Hematopoietic multipotent progenitor cell treated with erythropoietin and hydrocortisone succinate and interleukin-3 and kit ligand, for 17 days (in vitro differentiated cells): ENCODE measurements around the gene GPC4.
"Not testable (repeated sequence)": the region's sequence is repeated elsewhere in the genome, so short reads cannot be mapped to it uniquely, and the experiment has no call there.

Experiments used
- DNase-seq: peaks from one replicate; pipeline ENCODE4 v3.0.0-alpha.2; 2015; ENCODE audit warnings: low spot score

Gene GPC4

DNA sequence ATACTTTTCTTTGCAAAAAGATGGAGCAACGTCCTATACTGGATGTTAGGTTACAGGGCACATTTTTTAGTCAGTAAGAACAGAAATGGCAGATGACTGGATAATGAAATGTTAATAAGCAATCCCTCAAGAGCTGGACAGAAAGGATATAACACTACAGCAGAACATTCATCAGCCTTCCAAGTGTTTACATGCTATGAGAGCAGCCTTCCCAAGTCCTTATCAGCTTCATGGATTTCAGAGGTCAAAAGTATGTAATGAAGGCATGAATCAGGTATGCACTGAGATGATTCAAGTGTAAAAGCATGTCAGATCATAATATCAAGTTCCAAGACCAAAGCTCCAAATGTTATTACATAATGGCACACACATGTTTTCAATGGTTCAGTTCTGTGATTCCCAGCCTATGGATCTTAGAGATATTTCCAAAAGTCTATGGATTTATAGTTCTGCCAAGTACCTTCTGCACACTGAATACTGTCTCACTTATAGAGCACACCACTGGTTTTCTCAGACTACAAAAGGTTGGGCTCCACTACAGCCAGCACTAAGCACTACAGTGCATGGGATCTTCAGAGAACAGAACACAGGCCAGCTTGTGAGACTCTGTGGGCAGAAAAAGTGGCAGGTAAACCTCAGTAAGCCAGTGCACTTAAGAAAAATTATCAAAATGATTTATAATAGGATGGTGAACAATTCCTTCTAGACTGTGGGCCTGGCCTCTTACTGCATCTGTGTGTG, 49.2 kb downstream of the GPC4 start:
- no peak for DNase-seq

DNA sequence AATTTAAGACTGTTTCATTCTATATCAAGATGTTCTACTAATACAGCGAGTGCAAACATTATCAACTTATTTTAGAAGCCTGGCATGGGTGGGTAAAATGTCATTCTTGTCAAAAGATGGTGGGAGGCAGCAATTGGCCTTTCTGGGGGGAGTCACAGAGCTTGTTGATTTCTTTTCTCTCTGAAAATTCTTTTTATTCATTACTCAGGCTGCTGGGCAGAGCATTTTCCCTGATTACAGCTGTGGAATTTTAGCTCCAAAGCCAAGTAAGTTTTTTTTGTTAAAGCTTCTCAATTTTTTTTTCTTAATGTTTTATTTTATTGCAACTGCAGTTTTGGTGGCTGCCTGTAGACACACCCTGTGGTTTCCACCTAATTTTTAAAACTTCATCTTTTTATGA, 50.4 kb downstream of the GPC4 start:
- DNase-seq = no peak

DNA sequence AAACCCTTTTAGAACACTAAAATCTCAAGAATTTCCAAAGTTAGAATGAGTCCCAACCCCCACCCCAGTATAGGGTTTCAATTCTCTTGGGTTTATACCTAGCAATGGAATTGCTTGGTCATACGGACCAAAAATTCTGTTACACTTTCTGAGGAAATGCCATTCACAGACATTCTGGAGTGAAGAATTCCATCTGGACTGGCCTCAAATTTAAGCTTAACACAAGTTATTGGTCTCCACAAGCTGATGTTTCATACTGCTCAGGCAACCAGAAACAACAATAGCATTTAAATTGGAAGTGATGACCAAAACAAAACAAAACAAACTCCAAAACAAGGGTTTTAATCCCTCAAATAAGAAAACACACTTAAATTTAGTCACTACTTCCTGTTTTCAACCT, 51.1 kb downstream of the GPC4 start:
- no peak for DNase-seq

DNA sequence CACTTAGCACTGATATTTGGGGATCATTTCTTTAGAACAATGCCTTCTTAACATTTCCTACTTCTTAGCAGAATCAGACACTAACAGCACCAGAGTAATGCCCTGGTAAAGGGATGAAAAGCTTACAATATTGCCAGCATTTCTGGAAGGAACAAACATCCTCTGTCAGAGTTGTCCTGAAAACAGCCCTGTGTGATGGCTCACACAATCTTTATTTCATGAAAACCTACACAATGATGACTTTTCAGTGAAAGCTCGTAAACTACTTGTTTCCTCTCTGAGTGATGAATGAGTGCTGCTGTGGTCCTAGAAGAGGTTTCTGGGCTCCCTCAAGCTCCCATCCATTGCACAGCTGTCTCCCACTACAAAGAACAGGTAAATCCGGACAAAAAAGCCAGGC, 52.8 kb downstream of the GPC4 start:
- no peak for DNase-seq

DNA sequence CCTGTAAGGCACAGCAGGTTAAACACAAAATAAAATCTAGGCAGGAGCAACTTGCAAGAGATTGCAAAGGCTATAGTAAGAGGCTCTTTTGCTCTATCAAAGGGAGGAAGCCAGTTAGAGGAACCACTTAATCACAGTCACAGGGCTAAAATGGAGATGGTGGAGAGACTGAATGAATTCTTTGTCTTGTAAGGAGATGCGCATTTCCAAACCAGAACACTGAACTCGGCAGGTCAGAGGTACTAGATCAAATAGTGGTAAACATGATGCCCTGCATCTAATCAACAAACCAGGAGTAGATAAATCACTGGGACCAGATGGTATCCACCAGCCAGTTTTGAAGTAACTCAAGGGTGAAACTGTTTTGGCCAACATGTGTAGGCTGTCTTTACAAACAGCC, 55.8 kb downstream of the GPC4 start:
- no peak for DNase-seq

DNA sequence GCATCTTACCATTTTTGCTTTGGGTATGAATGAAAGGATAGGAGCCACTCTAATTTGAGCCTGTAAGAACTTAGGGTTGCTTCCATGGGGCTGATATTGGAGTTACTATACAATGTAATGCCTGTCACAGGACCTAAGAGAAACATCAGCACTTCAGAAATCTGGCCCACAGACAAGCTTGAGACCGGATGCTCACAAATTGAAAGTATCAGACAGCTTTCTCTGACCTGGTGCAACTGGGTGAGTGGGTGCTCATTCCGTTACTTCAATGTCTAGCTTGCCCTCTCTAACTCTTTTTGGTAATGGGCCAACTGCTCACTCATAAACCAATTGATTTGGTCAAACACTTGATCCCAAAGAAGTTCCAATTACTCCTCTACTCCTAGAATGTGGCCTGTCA, 62.1 kb downstream of the GPC4 start:
- DNase-seq = no peak

DNA sequence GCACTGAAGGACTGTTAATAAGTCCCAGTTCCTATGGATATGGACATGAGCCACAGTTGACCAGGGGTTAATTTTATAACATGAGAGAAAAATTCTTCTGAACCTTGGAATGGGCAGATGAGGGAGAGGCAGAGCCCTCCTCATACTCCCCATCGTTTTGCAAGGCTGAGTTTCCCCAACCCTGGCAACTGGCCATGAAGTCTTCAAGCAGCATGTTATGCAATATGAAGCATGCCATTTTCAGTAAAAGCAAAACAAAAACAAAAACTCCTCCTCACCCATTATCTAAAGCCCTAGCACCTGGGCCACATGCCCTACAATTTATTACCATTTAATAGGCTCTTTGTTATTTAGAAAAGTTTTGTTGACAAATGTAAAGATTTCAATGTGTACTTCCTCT, 64.5 kb downstream of the GPC4 start:
- no peak for DNase-seq

DNA sequence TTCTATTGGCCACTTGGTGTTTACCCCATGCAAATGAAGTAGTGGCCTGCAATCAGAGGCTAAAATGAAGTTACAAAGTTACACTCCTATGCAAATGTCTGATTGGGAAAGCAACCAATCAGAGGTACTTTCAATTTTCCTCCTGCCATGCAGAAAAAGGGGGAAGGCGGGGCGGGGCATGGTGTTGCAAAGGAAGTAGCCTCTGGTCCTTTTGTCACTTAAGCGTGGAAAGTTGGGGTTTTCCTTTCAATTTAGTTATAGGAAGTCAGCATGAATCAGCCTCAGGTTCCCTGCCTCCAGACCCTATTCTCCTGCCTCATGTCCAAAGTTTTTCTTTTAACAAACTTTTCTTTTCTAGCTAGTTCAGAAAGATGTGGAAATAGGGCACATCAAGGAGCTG, 69.3 kb downstream of the GPC4 start:
- DNase-seq = no peak

DNA sequence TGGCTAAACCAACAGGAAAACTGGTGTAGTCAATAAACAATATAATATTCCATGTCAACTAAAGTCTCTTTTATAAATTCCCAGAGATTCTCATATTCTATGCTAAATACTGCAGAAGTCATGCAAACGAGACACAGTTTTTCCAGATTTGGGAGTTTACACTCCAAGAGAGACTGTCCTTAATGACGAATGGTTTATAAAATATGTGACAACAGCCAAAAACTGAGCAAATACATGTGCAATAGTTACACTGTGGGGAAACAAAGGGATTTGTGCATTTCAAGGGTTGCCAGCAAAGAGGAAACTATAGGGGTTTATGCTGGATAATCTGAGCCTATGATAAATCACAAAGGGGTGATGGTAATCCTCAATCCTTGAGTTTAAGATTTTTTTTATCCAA, 75.7 kb downstream of the GPC4 start:
- DNase-seq = no peak

DNA sequence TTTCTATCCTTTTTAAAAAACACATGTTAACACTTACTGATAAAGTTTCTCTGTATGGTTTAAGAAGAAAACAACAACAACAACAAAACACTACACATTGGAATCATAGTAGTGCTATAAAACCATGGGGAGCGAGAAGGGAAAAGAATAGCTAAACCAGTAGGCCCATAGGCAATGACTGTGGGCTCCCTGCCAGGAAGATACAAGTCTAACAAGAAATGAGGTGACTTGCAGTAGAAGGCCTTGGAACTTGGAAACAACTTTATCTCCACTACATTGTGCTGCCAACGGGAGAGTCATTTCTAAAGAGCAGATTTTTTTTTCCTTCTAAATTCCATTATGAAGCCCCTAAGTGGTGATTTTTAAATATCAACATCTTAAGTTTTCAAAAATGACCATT, 78.0 kb downstream of the GPC4 start:
- DNase-seq = no peak

DNA sequence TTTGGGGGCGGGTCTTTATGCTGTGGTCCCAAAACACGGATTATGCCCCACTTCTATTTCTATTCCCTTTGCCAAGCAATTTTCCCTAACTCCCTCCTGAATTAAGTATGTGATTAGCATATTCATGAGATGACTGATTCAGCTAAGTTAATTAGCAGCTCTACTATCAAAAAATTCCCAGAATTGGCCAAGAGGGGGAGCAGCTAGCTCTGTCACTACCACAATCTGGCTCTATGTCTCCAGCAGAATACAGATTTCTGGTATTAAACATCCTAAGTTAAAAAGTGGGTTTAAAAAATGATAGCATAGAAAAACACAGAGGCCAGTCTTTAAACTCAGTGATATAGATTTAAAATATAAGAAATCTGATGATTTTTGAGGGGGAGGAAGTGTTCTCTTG, 80.3 kb downstream of the GPC4 start:
- no peak for DNase-seq

DNA sequence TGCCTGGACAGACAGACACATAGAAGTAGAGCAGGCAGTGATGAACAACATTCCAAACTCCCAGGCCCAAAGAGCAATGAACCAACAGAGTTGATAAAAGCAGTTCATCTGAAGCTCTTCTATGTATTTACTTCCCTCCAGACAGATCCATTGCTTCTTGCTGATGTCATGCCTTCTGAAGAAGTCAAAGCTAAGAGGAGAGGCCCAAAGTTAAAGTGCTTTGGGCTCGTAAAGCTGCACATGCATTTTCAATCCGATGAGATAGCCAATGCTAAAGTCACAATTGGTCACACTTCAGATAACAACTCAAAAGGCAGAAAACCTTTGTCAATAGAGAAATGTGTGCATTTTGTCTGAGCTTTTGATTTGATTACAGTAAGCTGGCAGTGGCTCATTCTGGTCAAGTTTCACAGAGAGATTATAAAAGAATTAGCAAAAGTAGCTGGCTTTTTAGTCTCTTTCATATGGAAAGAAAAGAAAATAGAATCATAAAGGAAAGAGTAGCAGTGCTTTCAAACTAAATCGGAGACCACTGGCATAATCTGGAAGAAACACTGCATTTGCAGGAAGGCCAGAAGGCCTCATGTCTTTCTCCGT, 82.0 kb downstream of the GPC4 start:
- no peak for DNase-seq

DNA sequence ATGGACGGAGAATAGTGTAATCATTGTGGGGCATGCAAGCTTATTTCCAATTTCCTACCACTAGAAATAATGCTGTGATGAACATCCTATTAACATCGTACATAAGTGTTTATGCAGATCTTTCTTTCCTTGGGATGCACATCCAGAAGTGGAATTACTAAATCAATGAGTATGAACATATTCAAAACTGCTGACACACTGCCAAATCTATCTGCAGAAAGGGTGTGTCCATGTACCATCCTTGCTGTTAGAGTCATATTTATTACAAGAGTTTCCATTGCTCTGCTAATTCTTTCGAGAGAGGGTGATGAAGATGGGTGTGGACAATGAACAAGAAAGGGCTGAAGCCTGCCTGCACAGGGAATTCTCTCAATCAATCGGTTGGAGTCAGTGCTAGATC, 82.6 kb downstream of the GPC4 start:
- DNase-seq = no peak

DNA sequence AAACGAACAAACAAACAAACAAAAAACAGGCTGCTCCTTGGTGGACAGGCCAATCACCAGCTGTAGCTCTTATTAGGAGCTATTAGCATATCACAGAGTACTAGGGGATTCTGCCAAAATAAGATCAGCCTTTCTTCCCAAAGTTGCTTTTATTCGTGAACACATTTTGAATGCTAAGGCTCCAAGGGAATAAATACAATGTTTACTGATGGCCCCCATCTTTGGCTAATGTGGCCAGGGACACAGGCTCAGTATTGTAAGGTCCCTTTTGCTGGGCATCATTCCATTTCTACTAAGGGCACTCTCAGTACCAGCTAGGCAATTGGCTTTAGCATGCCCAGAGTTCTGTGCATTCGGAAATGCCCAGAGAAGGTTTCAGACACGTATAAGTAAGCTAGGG, 84.3 kb downstream of the GPC4 start:
- no peak for DNase-seq

DNA sequence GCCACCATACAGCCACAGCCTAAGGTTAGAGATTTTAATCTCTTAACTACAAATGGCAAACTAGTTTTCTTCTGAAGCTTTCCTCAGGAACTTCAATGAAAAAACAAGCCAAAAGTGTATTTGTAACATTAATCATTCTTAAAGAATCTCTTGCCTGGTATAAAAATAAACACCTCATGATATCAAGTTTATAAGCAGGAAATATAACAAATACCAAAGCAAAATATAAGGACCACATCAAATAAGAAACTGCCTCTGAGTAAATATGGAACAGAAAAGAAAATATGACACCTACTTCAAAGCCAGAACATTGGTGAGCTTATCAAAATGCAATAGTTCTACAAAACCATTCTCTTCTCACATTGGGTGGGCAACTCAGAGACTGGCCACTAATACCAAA, 89.9 kb downstream of the GPC4 start:
- DNase-seq = no peak

DNA sequence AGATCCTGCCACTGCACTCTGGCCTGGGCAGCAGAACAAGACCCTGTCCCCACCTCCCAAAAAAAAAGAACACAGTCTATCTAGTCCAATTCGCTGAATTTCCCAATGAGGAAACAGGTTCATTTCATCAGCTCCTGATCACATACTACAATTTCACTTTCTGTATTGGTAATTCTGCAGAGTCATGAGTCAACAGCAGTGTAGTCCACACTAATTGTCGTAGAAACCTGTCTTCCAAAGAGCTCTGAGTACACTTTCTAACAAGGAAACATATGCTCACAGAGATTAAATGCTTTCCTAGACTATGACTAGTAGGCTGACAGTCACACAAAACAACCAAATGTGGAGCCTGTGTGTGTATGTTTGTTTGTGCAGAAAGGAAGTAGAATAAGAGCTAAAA, 91.9 kb downstream of the GPC4 start:
- no peak for DNase-seq

DNA sequence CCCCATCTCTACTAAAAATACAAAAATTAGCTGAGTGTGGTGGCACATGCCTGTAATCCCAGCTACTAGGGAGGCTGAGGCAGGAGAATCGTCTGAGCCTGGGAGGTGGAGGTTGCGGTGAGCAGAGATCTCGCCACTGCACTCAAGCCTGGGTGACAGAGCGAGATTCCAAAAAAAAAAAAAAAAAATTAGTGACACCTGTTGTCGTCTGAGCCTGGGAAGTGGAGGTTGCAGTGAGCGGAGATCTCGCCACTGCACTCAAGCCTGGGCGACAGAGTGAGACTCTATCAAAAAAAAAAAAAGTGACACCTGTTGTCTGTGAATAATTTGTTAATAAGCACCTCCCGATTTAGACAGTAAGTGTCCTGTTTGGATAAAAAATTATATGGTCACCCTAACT, 93.0 kb downstream of the GPC4 start:
- DNase-seq = not testable (repeated sequence)

DNA sequence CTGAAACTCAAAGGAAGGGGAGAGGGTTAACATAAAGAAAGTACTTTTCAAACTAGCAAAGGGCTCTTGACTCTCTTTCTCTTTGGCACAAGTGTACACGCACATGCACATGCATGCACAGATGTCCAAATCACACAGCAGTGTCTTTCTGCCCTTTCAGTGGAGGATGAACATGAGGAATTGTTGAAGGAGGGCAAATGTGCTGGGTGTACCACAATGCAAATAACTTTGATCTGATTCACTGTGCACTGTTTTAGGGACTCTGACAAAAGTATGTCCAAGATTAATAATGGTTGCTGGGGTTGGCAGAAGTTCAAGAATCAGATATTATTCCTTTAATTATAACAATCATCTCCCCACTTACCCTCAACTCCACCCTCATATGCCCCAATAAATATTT, 93.8 kb downstream of the GPC4 start:
- DNase-seq = no peak

DNA sequence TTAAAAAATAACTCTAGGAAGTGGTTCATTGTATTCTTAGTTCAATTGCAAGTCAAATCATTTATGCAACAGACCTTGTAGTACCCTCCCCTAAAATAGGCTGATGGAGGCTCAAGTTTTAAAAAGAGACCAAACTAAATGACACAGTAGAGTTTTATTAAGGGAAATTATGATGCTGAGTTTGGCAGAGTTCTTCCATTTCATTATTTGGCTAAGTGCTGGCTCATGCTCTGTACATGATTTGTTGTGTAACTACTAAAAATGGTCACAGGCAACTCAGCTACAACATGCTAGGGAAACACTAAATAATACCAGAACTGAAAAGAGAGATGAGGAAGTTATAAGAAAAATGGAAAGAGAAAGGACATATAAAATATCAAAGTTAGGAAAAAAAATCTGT, 101.0 kb downstream of the GPC4 start:
- DNase-seq = no peak

DNA sequence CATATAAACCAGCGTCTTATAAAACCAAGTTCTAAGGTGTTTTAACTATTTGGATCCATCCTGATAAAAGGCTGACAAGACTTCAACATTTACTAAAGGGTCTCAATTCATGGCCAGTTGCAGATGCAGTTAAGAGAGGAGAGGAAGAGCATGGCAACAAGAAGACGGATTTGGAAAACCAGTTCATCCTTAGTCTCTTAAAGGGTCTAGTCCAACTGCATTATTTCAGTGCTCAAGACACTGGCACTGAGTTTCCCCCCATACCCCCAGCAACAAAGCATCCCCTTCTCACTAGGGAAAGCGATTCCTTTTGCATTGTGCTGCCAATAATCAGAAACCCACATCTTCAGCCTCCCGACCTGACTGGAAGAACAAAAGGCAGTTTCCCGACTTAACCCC, 106.8 kb downstream of the GPC4 start:
- DNase-seq = no peak

DNA sequence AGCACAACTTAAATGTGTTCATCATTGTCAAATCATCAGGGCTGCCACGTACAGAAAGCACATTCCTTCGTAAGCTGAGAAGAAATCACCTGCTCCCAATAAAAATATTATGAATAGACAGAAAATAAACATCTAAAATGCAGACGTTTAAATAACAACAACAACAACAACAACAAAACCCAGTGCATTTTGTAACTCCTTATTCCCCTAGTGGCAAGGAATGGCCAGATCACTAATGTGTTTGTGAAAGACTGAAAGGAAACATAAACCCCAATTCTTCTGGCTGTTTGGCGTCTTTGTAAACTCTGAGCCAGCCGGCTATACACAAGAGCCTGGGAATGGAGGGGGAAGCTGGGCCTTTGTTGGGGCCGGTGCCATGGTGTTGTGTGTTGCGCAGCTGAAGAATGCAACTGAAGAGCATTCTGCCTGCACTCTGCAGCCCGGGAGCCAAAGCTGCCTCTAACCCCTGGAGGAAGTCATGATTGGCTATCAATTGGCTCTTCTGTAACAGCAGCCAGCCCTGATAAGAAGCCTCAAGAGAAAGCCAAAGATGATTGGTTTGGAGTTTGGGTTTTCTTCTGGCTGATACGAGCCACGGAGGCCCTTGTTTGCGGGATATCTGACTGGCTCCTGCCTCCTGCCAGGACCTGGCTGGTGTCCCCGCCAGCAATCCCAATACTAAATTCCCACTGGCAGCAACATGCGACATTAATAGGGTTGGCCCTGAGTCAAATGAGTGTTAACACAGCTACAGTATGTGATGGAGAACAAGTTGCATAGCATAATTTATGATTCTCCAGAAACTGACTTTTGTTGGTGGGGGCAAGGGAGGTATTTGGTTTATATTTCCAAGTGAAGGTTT, 107.4 kb downstream of the GPC4 start:
- DNase-seq = no peak

DNA sequence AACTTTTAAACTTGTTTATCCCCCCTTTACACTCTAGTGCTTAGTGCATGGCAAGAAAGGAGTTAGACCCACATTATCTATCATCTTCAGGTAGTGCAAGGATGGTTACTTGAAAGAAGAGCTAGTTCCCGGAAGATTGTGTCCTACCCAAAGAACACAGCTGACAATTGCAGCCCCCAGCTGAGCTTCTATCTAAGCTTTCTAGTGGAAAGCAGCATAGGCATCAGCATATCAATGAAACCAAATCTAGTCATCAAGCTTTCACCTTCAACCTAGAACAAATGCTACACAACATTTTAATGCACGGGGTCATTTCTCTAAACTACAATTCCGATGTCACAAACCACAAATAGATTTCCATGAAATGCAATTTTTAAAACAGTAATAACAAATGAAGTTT, 108.2 kb downstream of the GPC4 start:
- no peak for DNase-seq

DNA sequence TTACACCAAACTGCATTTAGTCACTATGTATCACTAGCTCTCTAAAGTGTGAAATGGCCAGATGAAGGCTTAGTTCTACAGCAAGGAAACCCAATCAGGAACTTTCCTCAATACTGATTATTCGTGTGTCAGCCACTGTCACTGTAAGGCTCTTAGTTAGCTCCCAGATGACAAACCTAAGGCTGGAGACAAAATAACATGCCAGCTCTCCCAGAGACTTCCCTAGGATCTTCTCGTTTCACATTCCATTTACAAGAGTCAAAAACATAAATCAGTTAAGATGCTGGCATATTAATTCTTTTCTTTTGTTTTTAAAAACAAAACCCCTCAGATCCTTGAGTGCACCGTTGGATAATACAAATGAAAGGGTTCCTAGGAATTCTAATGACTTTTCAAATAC, 109.0 kb downstream of the GPC4 start:
- no peak for DNase-seq
